Measurements from ENCODE around the gene USP27X.

USP27X gene

GRCh38 chrX:49892542-49892941 is 13.3 kb downstream of the USP27X start:
- no peak for DNase-seq

- no peak for DNase-seq
These were observed 17.7 kb downstream of the USP27X start for GRCh38 chrX:49896951-49897350.

- DNase-seq: no peak
These were observed 21.8 kb downstream of the USP27X start for GRCh38 chrX:49901048-49901447.

GRCh38 chrX:49910344-49910743 is 31.1 kb downstream of the USP27X start:
- peak; percentile 46 for DNase-seq

GRCh38 chrX:49912086-49912485 is 32.8 kb downstream of the USP27X start:
- no peak for DNase-seq

- DNase-seq: no peak
These were observed 33.6 kb downstream of the USP27X start for GRCh38 chrX:49912861-49913260.

GRCh38 chrX:49915361-49916222 is 36.3 kb downstream of the USP27X start:
- peak; percentile 29 for DNase-seq

- no peak for DNase-seq
These were observed 40.3 kb downstream of the USP27X start for GRCh38 chrX:49919617-49920016.

- no peak for DNase-seq
These were observed 41.8 kb downstream of the USP27X start for GRCh38 chrX:49921109-49921508.

GRCh38 chrX:49922291-49923241 is 43.3 kb downstream of the USP27X start, which contains the start of gene CLCN5:
Gene CLCN5 (plus strand): TSS chrX:49922596. CDS start chrX:49925299, 2,703 bp downstream.
- DNase-seq: peak; percentile 96

- no peak for DNase-seq
These were observed 45.9 kb downstream of the USP27X start for GRCh38 chrX:49925176-49925575.

- DNase-seq: no peak
These were observed 50.8 kb downstream of the USP27X start for GRCh38 chrX:49930039-49930438.
